Mesothelial cell of epicardium (in vitro differentiated cells): ENCODE measurements around the gene ANKS6. TPM values are rescaled to one million over a fixed set of nuclear protein-coding genes. Genes with fewer than 3 reads are reported as not detected.
A peak's percentile ranks its signal among the peaks of the same experiment; 100 is the strongest.

Source experiments
- DNase-seq, 2 experiments: peaks; one replicate each; pipeline ENCODE4 v3.0.0; 2021; ENCODE audit warnings: low spot score in 2 of 2; ENCODE audit not compliant: unreplicated experiment in 2 of 2
- H3K27ac Mint-ChIP-seq: 2 replicates; pipeline ENCODE4 v1.8.0; 2021; ENCODE audit warnings: mixed read lengths
- H3K27me3 Mint-ChIP-seq: 2 replicates; pipeline ENCODE4 v1.8.0; 2021; ENCODE audit warnings: low read depth, mixed read lengths
- H3K36me3 Mint-ChIP-seq: 2 replicates; pipeline ENCODE4 v1.8.0; 2021; ENCODE audit warnings: mixed read lengths
- H3K4me1 Mint-ChIP-seq: 2 replicates; pipeline ENCODE4 v1.8.0; 2021; ENCODE audit warnings: mixed read lengths
- H3K4me3 Mint-ChIP-seq: 2 replicates; pipeline ENCODE4 v1.8.0; 2021; ENCODE audit warnings: mild to moderate bottlenecking, moderate library complexity, mixed read lengths
- H3K9me3 Mint-ChIP-seq: 2 replicates; pipeline ENCODE4 v1.8.0; 2021; ENCODE audit warnings: mixed read lengths
- total RNA-seq: library from RNA; stranded (reverse); gene quantifications from 3 replicates; pipeline ENCODE4 v1.2.1, GENCODE V29; 2021
- TF ChIP-seq, protein P1 (sequence below): fragments of 200-600 bp; sonication (generic); IDR thresholded peaks from one replicate; pipeline ENCODE4 v1.5.0; 2021; ENCODE audit warnings: antibody characterized with exemption; ENCODE audit not compliant: unreplicated experiment

Gene ANKS6
- total RNA-seq, 1 donor from 2014 or later: 42.0 TPM

GRCh38 chr9:98804083-98804482, 7.7 kb upstream of the ANKS6 start:
- Mint-ChIP-seq H3K27ac (no peak overlapping the region), H3K4me1 (peaks cover 42% of the 10 kb centered on the region), H3K36me3 (no peaks in the 10 kb centered on the region), H3K4me3 (no peak overlapping the region), H3K27me3 (peaks cover 21% of the 10 kb centered on the region), H3K9me3 (peaks cover under 1% of the 10 kb centered on the region)
- TF ChIP-seq, protein P1, sequence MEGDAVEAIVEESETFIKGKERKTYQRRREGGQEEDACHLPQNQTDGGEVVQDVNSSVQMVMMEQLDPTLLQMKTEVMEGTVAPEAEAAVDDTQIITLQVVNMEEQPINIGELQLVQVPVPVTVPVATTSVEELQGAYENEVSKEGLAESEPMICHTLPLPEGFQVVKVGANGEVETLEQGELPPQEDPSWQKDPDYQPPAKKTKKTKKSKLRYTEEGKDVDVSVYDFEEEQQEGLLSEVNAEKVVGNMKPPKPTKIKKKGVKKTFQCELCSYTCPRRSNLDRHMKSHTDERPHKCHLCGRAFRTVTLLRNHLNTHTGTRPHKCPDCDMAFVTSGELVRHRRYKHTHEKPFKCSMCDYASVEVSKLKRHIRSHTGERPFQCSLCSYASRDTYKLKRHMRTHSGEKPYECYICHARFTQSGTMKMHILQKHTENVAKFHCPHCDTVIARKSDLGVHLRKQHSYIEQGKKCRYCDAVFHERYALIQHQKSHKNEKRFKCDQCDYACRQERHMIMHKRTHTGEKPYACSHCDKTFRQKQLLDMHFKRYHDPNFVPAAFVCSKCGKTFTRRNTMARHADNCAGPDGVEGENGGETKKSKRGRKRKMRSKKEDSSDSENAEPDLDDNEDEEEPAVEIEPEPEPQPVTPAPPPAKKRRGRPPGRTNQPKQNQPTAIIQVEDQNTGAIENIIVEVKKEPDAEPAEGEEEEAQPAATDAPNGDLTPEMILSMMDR: no peak
- no peak for DNase-seq

GRCh38 chr9:98801969-98802371, 5.6 kb upstream of the ANKS6 start:
- TF ChIP-seq, protein P1: no peak
- H3K27ac Mint-ChIP-seq: no peak overlapping the region
- peaks cover 13% of the 10 kb centered on the region for H3K9me3 Mint-ChIP-seq
- no peak overlapping the region for H3K4me3 Mint-ChIP-seq
- peaks cover 6% of the 10 kb centered on the region for H3K36me3 Mint-ChIP-seq
- DNase-seq: no peak
- H3K27me3 Mint-ChIP-seq: peaks cover 15% of the 10 kb centered on the region
- peaks cover 26% of the 10 kb centered on the region for H3K4me1 Mint-ChIP-seq

DNA sequence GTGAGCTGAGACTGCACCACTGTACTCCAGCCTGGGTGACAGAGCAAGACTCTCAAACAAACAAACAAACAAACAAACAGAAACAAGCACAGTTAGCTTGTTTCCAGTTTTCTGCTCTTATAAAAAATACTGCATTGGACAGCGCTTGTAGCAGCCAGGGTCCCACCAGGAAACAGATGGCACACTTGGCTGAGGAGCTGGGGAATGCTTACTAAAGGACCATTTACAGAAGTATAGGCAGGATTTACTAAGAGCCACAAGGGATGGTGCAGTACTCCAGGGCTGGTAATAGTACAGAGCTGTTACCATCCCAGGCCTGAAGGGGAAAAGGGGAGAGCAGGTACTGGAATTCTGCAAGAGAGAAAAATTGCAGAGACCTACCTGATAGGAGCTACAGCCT, 5.2 kb upstream of the ANKS6 start:
- DNase-seq: no peak
- Mint-ChIP-seq H3K4me1 (peaks cover 22% of the 10 kb centered on the region), H3K27me3 (peaks cover 15% of the 10 kb centered on the region), H3K9me3 (peaks cover 13% of the 10 kb centered on the region), H3K4me3 (no peak overlapping the region), H3K36me3 (peaks cover 6% of the 10 kb centered on the region), H3K27ac (no peak overlapping the region)
- TF ChIP-seq, protein P1: no peak

- Mint-ChIP-seq H3K9me3 (peaks cover 13% of the 10 kb centered on the region), H3K36me3 (peaks cover 6% of the 10 kb centered on the region), H3K4me1 (peaks cover 16% of the 10 kb centered on the region), H3K4me3 (no peak overlapping the region), H3K27ac (no peak overlapping the region), H3K27me3 (no peaks in the 10 kb centered on the region)
- TF ChIP-seq, protein P1: no peak
- no peak for DNase-seq
Measured at GRCh38 chr9:98798254-98798653, 1.9 kb upstream of the ANKS6 start.

DNA sequence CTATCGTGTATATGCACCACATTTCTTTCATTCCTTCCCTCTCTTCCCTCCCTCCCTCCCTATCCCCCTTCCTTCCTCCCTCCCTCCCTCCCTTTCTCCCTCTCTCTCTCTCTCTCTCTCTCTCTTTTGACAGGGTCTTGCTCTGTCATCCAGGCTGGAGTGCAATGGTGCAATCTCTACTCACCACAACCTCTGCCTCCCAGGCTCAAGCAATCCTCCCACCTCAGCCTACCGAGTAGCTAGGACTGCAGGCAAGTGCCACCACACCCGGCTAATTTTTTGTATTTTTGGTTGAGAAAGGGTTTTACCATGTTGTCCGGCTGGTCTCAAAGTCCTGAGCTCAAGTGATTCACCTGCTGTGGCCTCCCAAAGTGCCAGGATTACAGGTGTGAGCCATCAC, 1.1 kb upstream of the ANKS6 start:
- no peaks in the 10 kb centered on the region for H3K27me3 Mint-ChIP-seq
- H3K4me1 Mint-ChIP-seq: peaks cover 18% of the 10 kb centered on the region
- peaks cover 13% of the 10 kb centered on the region for H3K9me3 Mint-ChIP-seq
- peak overlapping the region; percentile 34 for H3K4me3 Mint-ChIP-seq
- DNase-seq: no peak
- peaks cover 6% of the 10 kb centered on the region for H3K36me3 Mint-ChIP-seq
- TF ChIP-seq, protein P1: no peak
- H3K27ac Mint-ChIP-seq: no peak overlapping the region

- peak overlapping the region; percentile 64 for H3K27ac Mint-ChIP-seq
- H3K4me1 Mint-ChIP-seq: peaks cover 33% of the 10 kb centered on the region
- TF ChIP-seq, protein P1: no peak
- peaks cover 13% of the 10 kb centered on the region for H3K9me3 Mint-ChIP-seq
- H3K4me3 Mint-ChIP-seq: peak overlapping the region; percentile 73
- H3K27me3 Mint-ChIP-seq: no peaks in the 10 kb centered on the region
- DNase-seq: peak in 1 of 2 experiments; percentile 63
- peaks cover 6% of the 10 kb centered on the region for H3K36me3 Mint-ChIP-seq
Measured at GRCh38 chr9:98795970-98796363, 388 bp downstream of the ANKS6 start.
